ENCODE results near the gene FCN3. TPM values are rescaled to one million over a fixed set of nuclear protein-coding genes. Genes with fewer than 3 reads are reported as not detected.

FCN3 gene
- total RNA-seq, 2 donors from 2014 or later = not detected

GRCh38 chr1:27345272-27345671 is 29.4 kb downstream of the FCN3 start:
- no peak for DNase-seq
- Mint-ChIP-seq H3K27me3 (ENCODE audit: low read depth) (no peaks in the 10 kb centered on the region), H3K4me1 (ENCODE audit: low read depth) (peaks cover 46% of the 10 kb centered on the region), H3K36me3 (ENCODE audit: insufficient read depth in 2 of 2) (peaks cover 6 to 7% of the 10 kb centered on the region in 2 donors), H3K4me3 (no peak overlapping the region), H3K9me3 (no peaks in the 10 kb centered on the region), H3K27ac (no peak overlapping the region)
- no peak for ATAC-seq (replicated peaks in 1 of 2)

- no peaks in the 10 kb centered on the region for H3K9me3 Mint-ChIP-seq
- peaks cover 7 to 8% of the 10 kb centered on the region in 2 donors for H3K36me3 Mint-ChIP-seq (ENCODE audit: insufficient read depth in 2 of 2)
- H3K4me1 Mint-ChIP-seq (ENCODE audit: low read depth) = peaks cover 51% of the 10 kb centered on the region
- peak overlapping the region; percentile 36 for H3K27ac Mint-ChIP-seq
- no peak for ATAC-seq (replicated peaks in 1 of 2)
- DNase-seq = no peak
- peak overlapping the region; percentile 77 to 87 for H3K4me3 Mint-ChIP-seq
- H3K27me3 Mint-ChIP-seq (ENCODE audit: low read depth) = no peaks in the 10 kb centered on the region
These were observed 31.0 kb downstream of the FCN3 start for GRCh38 chr1:27343639-27344025.

GRCh38 chr1:27342778-27343638 is 31.6 kb downstream of the FCN3 start:
- peaks cover 50% of the 10 kb centered on the region for H3K4me1 Mint-ChIP-seq (ENCODE audit: low read depth)
- H3K27me3 Mint-ChIP-seq (ENCODE audit: low read depth) = no peaks in the 10 kb centered on the region
- ATAC-seq (replicated peaks in 1 of 2) (peak; percentile 60 to 67), DNase-seq (peak; percentile 69 to 78)
- peak overlapping the region; percentile 36 for H3K27ac Mint-ChIP-seq
- no peaks in the 10 kb centered on the region for H3K9me3 Mint-ChIP-seq
- peaks cover 7 to 8% of the 10 kb centered on the region in 2 donors for H3K36me3 Mint-ChIP-seq (ENCODE audit: insufficient read depth in 2 of 2)
- peak overlapping the region; percentile 77 to 87 for H3K4me3 Mint-ChIP-seq

- peaks cover 7 to 8% of the 10 kb centered on the region in 2 donors for H3K36me3 Mint-ChIP-seq (ENCODE audit: insufficient read depth in 2 of 2)
- peaks cover 50% of the 10 kb centered on the region for H3K4me1 Mint-ChIP-seq (ENCODE audit: low read depth)
- H3K9me3 Mint-ChIP-seq = no peaks in the 10 kb centered on the region
- DNase-seq (peak; percentile 37 to 53), ATAC-seq (replicated peaks in 1 of 2) (peak; percentile 55 to 62)
- peak overlapping the region; percentile 36 for H3K27ac Mint-ChIP-seq
- H3K4me3 Mint-ChIP-seq = peak overlapping the region; percentile 77 to 87
- no peaks in the 10 kb centered on the region for H3K27me3 Mint-ChIP-seq (ENCODE audit: low read depth)
These were observed 32.2 kb downstream of the FCN3 start for GRCh38 chr1:27342391-27342777.

GRCh38 chr1:27341525-27342252 is 32.9 kb downstream of the FCN3 start, which contains the start of gene SYTL1:
Gene SYTL1 (plus strand): TSS chr1:27342022. CDS start chr1:27345335, 3,313 bp downstream.
- ATAC-seq (replicated peaks in 1 of 2) (peak; percentile 73), DNase-seq (peak; percentile 79 to 80)
- Mint-ChIP-seq H3K27ac (peak within 1 kb of the TSS; percentile 90), H3K36me3 (ENCODE audit: insufficient read depth in 2 of 2) (peaks cover 7 to 10% of the 10 kb centered on the region in 2 donors), H3K4me1 (ENCODE audit: low read depth) (peaks cover 50% of the 10 kb centered on the region), H3K9me3 (no peaks in the 10 kb centered on the region), H3K4me3 (peak within 1 kb of the TSS; percentile 77 to 87), H3K27me3 (ENCODE audit: low read depth) (no peaks in the 10 kb centered on the region)

GRCh38 chr1:27339213-27339612 is 35.4 kb downstream of the FCN3 start:
- Mint-ChIP-seq H3K4me3 (peak overlapping the region in 1 of 2 donors; percentile 41), H3K27me3 (ENCODE audit: low read depth) (no peaks in the 10 kb centered on the region), H3K27ac (peak overlapping the region; percentile 47), H3K36me3 (ENCODE audit: insufficient read depth in 2 of 2) (peaks cover 6 to 7% of the 10 kb centered on the region in 2 donors), H3K4me1 (ENCODE audit: low read depth) (peaks cover 44% of the 10 kb centered on the region), H3K9me3 (no peaks in the 10 kb centered on the region)
- ATAC-seq (replicated peaks in 1 of 2) = no peak
- no peak for DNase-seq

GRCh38 chr1:27338751-27339150 is 35.9 kb downstream of the FCN3 start:
- peak overlapping the region; percentile 47 for H3K27ac Mint-ChIP-seq
- peaks cover 6 to 7% of the 10 kb centered on the region in 2 donors for H3K36me3 Mint-ChIP-seq (ENCODE audit: insufficient read depth in 2 of 2)
- H3K4me3 Mint-ChIP-seq = no peak overlapping the region
- no peak for DNase-seq
- H3K27me3 Mint-ChIP-seq (ENCODE audit: low read depth) = no peaks in the 10 kb centered on the region
- ATAC-seq (replicated peaks in 1 of 2) = no peak
- H3K9me3 Mint-ChIP-seq = no peaks in the 10 kb centered on the region
- H3K4me1 Mint-ChIP-seq (ENCODE audit: low read depth) = peaks cover 39% of the 10 kb centered on the region

- Mint-ChIP-seq H3K9me3 (no peaks in the 10 kb centered on the region), H3K27me3 (ENCODE audit: low read depth) (no peaks in the 10 kb centered on the region), H3K36me3 (ENCODE audit: insufficient read depth in 2 of 2) (peaks cover 1 to 12% of the 10 kb centered on the region in 2 donors), H3K4me3 (no peak overlapping the region), H3K4me1 (ENCODE audit: low read depth) (peaks cover 33% of the 10 kb centered on the region), H3K27ac (no peak overlapping the region)
- no peak for DNase-seq
- ATAC-seq (replicated peaks in 1 of 2) = no peak
These were observed 37.9 kb downstream of the FCN3 start for GRCh38 chr1:27336756-27337155.

- DNase-seq = no peak
- Mint-ChIP-seq H3K4me3 (no peak overlapping the region), H3K27me3 (ENCODE audit: low read depth) (no peaks in the 10 kb centered on the region), H3K9me3 (no peaks in the 10 kb centered on the region), H3K27ac (no peak overlapping the region), H3K4me1 (ENCODE audit: low read depth) (peaks cover 23% of the 10 kb centered on the region), H3K36me3 (ENCODE audit: insufficient read depth in 2 of 2) (peaks cover 0 to 13% of the 10 kb centered on the region in 2 donors)
- no peak for ATAC-seq (replicated peaks in 1 of 2)
These were observed 38.9 kb downstream of the FCN3 start for GRCh38 chr1:27335506-27336422.

- no peaks in the 10 kb centered on the region for H3K9me3 Mint-ChIP-seq
- no peak for DNase-seq
- no peak for ATAC-seq (replicated peaks in 1 of 2)
- peaks cover 14% of the 10 kb centered on the region for H3K4me1 Mint-ChIP-seq (ENCODE audit: low read depth)
- no peaks in the 10 kb centered on the region for H3K27me3 Mint-ChIP-seq (ENCODE audit: low read depth)
- H3K36me3 Mint-ChIP-seq (ENCODE audit: insufficient read depth in 2 of 2) = peaks cover 0 to 13% of the 10 kb centered on the region in 2 donors
- H3K27ac Mint-ChIP-seq = no peak overlapping the region
- no peak overlapping the region for H3K4me3 Mint-ChIP-seq
These were observed 40.8 kb downstream of the FCN3 start for GRCh38 chr1:27333717-27334279.

GRCh38 chr1:27332536-27333281 is 41.9 kb downstream of the FCN3 start:
- Mint-ChIP-seq H3K27ac (peak overlapping the region; percentile 19), H3K36me3 (ENCODE audit: insufficient read depth in 2 of 2) (peaks cover 0 to 18% of the 10 kb centered on the region in 2 donors), H3K4me3 (no peak overlapping the region)

GRCh38 chr1:27331922-27332321 is 42.7 kb downstream of the FCN3 start:
- no peak for ATAC-seq (replicated peaks in 1 of 2)
- DNase-seq = no peak
- Mint-ChIP-seq H3K27me3 (ENCODE audit: low read depth) (no peaks in the 10 kb centered on the region), H3K4me1 (ENCODE audit: low read depth) (peaks cover 29% of the 10 kb centered on the region), H3K36me3 (ENCODE audit: insufficient read depth in 2 of 2) (peaks cover 0 to 16% of the 10 kb centered on the region in 2 donors), H3K9me3 (no peaks in the 10 kb centered on the region), H3K27ac (no peak overlapping the region), H3K4me3 (no peak overlapping the region)

More at GRCh38 chr1:27332536-27333281, 41.9 kb downstream of the FCN3 start:
- no peaks in the 10 kb centered on the region for H3K27me3 Mint-ChIP-seq (ENCODE audit: low read depth)
- ATAC-seq (replicated peaks in 1 of 2) = peak; percentile 80 to 84
- H3K4me1 Mint-ChIP-seq (ENCODE audit: low read depth) = peaks cover 25% of the 10 kb centered on the region
- no peaks in the 10 kb centered on the region for H3K9me3 Mint-ChIP-seq
- DNase-seq = peak; percentile 63 to 69

Measured in activated T-cell treated with anti-CD3 and anti-CD28 coated beads, Interleukin-2, amount 50 U/mL, for 72 hours (primary cell).